HPDE6-E6E7 (cell line): ENCODE results near the gene ZSWIM1.
"Not testable (repeated sequence)": the region's sequence is repeated elsewhere in the genome, so short reads cannot be mapped to it uniquely, and the experiment has no call there.

ENCODE experiments used
- DNase-seq: peaks from one replicate; pipeline ENCODE4 v3.0.0; 2011; ENCODE audit warnings: missing footprints; ENCODE audit errors: extremely low spot score

The ZSWIM1 gene

GRCh38 chr20:45857114-45857881, 23.7 kb upstream of the ZSWIM1 start, which contains the start of the genes ACOT8 and ZSWIM3:
Gene ACOT8 (minus strand): TSS chr20:45857392. CDS start chr20:45857315, 77 bp downstream.
Gene ZSWIM3 (plus strand): TSS chr20:45857614. CDS start chr20:45857826, 212 bp downstream.
- DNase-seq = peak; percentile 100

DNA sequence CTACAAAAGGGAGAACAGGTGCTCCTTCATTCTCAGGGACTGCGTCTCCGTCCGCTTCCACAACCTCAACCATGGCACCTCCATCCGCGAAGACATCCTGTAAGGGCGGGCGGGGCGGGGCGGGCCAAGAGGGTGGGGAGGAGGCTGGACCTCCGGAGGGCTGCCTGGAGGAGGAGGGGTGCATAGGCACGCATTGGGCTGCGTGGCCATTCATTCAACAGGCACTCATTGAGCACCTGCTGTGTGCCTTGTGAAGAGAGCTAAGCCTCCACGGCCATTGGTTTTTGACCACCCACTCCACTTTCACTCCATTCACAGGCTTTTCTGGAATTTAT, 23.2 kb upstream of the ZSWIM1 start:
- no peak for DNase-seq

DNA sequence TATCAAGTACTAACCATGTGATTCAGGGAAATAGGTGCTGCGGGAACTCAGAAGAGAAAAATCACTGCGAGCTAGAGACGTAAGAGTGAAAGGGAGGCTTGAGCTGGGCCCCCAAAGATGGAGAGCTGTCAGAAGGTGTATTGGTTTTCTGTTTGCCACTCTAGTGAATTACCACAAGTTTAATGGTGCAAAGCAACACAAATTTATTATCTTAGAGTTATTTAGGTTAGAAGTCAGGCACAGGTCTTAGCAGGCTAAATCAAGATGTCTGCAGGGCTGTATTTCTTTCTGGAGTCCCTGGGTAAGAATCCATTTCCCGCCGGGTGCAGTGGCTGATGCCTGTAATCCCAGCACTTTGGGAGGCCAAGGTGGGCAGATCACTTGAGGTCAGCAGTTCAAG, 21.1 kb upstream of the ZSWIM1 start:
- no peak for DNase-seq

GRCh38 chr20:45860560-45861220, 20.3 kb upstream of the ZSWIM1 start:
- no peak for DNase-seq

GRCh38 chr20:45861221-45862075, 19.6 kb upstream of the ZSWIM1 start:
- no peak for DNase-seq

DNA sequence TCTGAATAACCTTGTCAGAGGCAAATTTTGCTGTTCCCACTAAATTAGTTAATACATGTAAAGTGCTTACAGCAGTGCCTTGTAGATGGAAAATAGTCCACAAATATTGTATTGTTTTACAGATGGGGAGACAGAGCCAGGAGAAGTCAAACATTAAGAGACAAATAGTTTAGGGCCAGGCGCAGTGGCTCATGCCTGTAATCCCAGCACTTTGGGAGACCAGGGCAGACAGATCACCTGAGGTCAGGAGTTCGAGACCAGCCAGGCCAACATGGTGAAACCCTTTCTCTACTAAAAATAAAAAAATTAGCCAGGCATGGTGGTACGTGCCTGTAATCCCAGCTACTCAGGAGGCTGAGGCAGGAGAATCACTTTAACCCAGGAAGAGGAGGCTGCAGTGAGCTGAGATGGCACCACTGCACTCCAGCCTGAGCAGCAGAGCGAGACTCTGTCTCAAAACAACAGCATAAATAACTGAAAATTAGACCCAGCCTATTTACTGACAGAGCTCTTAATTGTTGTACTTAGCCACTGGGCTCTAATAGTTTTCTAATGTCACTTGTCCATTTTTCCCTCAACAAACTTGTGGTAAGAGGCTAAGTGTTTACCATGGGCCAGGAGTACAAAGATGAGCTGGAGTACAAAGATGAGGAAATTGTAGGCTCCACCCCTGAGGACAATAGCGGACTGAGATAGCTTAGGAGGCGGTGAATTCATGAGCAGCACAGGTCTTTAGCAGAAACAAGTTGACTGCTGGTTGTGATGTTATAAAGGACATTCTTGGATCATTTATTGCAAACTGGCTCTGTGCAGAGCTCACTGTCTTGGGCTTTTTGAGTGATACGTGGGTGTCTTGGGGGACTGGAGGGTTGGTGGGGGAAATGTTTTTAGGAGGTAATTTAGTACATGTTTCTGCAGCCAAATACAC, 17.2 kb upstream of the ZSWIM1 start:
- DNase-seq = no peak

GRCh38 chr20:45866454-45866853, 14.6 kb upstream of the ZSWIM1 start:
- DNase-seq = no peak

GRCh38 chr20:45867136-45867818, 13.8 kb upstream of the ZSWIM1 start:
- DNase-seq = no peak

DNA sequence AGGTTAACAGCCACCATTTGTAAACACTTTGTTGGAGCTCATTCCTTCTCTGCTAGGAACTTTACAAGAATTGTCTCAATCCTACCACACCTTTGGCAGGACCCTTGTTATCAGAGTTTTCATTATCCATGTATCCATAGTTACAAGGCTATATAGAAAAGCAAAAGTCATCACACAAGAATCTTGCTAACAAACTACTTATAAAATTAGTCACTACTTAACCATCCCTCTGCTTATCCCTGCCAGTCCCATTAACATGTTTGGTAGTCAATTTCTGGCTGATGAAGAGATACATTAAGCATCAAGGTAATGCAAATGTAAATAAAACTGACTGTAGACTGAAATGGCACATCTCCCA, 13.2 kb upstream of the ZSWIM1 start:
- DNase-seq = peak; percentile 47

GRCh38 chr20:45872626-45873025, 8.4 kb upstream of the ZSWIM1 start:
- DNase-seq = no peak

- DNase-seq = no peak
Measured at GRCh38 chr20:45873409-45874103, 7.5 kb upstream of the ZSWIM1 start.

DNA sequence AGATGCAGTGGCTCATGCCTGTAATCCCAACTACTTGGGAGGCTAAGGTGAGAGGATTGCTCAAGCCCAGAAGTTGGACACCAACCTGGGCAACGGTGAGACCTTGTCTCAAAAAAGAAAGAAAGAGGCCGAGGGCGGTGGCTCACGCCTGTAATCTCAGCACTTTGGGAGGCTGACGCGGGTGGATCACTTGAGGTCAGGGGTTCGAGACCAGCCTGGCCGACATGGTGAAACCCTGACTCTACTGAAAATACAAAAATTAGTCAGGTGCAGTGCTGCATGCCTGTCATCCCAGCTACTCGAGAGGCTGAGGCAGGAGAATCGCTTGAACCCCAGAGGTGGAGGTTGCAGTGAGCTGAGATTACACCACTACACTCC, 6.9 kb upstream of the ZSWIM1 start:
- not testable (repeated sequence) for DNase-seq

- no peak for DNase-seq
Measured at GRCh38 chr20:45874576-45874975, 6.5 kb upstream of the ZSWIM1 start.

DNA sequence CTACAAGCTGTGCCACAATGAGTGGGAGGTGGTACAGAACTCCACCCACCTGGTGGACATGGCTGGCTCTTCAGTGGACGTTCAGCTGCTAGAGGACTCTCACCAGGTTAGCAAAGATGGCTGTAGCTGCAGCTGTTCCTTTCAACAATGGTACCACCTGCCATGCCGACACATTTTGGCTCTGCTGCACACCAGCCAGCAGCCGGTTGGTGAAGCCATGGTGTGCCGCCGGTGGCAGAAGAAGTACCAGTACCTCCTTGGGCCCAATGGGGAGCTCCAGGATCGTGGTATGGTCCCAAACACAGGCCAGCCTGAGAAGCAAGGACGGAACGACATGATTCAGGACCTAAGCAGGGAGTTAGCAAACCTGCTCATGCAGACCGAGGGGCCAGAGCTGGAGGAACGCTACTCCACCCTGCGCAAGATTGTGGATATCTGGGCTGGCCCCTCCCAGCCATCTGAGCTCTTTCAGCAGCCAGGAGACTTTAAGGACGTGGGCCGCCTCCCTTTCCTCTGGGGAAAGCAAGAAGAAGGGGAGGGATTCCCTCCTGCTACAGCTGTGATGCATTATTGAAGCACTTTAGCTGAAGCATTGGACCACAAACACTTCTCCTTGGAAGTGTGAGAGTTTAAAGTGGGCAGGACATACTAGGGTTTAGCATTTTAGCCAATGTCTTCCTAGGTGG, 2.8 kb upstream of the ZSWIM1 start:
- DNase-seq = no peak

GRCh38 chr20:45882469-45883099, 1.6 kb downstream of the ZSWIM1 start:
- DNase-seq = no peak

DNA sequence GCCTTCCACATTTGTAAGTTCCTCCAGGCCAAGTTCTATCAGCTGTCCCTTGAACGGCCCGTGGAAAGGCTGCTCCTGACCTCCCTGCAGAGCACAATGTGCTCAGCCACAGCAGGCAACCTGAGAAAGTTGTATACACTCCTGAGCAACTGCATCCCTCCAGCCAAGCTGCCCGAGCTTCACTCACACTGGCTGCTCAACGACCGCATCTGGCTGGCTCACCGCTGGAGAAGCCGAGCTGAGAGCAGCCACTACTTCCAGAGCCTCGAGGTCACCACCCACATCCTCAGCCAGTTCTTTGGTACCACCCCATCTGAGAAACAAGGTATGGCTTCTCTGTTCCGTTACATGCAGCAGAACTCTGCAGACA, 2.1 kb downstream of the ZSWIM1 start:
- DNase-seq = no peak

DNA sequence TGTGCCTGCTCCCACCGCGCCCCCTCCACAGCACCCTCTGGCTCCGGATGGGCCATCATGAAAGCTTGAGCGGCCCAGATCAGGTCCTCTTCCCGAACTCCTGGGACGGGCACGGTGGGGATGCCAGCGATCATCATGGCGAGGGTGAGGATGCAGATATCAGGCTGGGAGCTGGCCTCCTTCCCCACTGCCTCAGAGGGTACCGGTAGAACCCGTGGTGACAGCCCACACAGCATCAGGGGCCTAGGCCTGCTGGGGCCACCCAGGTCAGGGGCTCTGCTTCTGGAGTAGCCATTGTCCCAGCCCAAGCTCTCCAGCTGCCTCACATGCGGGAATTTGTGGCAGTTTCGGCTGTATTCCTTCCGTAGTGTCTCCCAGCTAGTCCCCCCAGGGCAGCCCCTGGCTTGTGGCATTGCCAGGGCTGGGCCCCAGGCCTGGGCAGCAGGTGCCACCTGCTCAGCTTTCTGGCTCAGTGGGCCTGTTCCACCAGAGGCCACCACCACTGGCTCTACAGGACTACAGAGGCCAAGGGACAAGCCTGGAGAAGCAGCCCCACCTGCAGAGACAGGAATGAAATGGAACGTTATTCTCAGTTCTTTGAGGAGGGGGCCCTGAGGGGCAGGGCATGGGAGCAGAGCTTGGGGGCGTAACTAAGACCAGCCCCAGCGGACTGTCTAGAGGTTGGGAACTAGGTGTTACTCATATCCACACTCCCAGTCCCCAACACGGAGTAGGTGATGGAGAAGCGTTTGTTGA, 5.7 kb downstream of the ZSWIM1 start:
- no peak for DNase-seq

GRCh38 chr20:45887346-45887715, 6.3 kb downstream of the ZSWIM1 start, which contains the start of gene SPATA25:
Gene SPATA25 (minus strand): TSS chr20:45887622. CDS start chr20:45887590, 32 bp downstream.
- DNase-seq = no peak
